Stimulated activated naive CD8-positive, alpha-beta T cell treated with anti-CD3 and anti-CD28 coated beads, Interleukin-15, Interleukin-2, amounts not matched to agents 100 ng/mL and 50 ng/mL, for 24 hours (primary cell): ENCODE data around the gene CLMN.
A peak's percentile ranks its signal among the peaks of the same experiment; 100 is the strongest.
"Not testable (repeated sequence)": the region's sequence is repeated elsewhere in the genome, so short reads cannot be mapped to it uniquely, and the experiment has no call there.

Source experiments
- H3K27ac Mint-ChIP-seq: one replicate; pipeline ENCODE4 v1.8.0; 2021; ENCODE audit warnings: mild to moderate bottlenecking, mixed read lengths
- H3K27me3 Mint-ChIP-seq: one replicate; pipeline ENCODE4 v1.8.0; 2021; ENCODE audit warnings: mixed read lengths
- H3K36me3 Mint-ChIP-seq: one replicate; pipeline ENCODE4 v1.8.0; 2021; ENCODE audit warnings: low read depth, mixed read lengths
- H3K4me1 Mint-ChIP-seq: one replicate; pipeline ENCODE4 v1.8.0; 2021; ENCODE audit warnings: low read depth, mixed read lengths
- H3K4me3 Mint-ChIP-seq: one replicate; pipeline ENCODE4 v1.8.0; 2021; ENCODE audit warnings: mild to moderate bottlenecking, mixed read lengths
- H3K9me3 Mint-ChIP-seq: one replicate; pipeline ENCODE4 v1.8.0; 2021; ENCODE audit warnings: mixed read lengths

The CLMN gene

GRCh38 chr14:95183532-95184412 lies 135.9 kb downstream of the CLMN start:
- Mint-ChIP-seq H3K9me3 (peaks cover 5% of the 10 kb centered on the region), H3K36me3 (peaks cover 4% of the 10 kb centered on the region), H3K4me3 (no peak overlapping the region), H3K27ac (no peak overlapping the region), H3K27me3 (peaks cover 27% of the 10 kb centered on the region), H3K4me1 (peaks cover 4% of the 10 kb centered on the region)

- H3K27ac Mint-ChIP-seq = no peak overlapping the region
- H3K4me3 Mint-ChIP-seq = no peak overlapping the region
- H3K36me3 Mint-ChIP-seq = peaks cover 4% of the 10 kb centered on the region
- H3K27me3 Mint-ChIP-seq = peaks cover 27% of the 10 kb centered on the region
- H3K9me3 Mint-ChIP-seq = peaks cover 2% of the 10 kb centered on the region
- H3K4me1 Mint-ChIP-seq = peaks cover 4% of the 10 kb centered on the region
These were observed 136.6 kb downstream of the CLMN start for GRCh38 chr14:95183082-95183481.

GRCh38 chr14:95182379-95182778 lies 137.3 kb downstream of the CLMN start:
- H3K36me3 Mint-ChIP-seq = peaks cover 4% of the 10 kb centered on the region
- H3K4me1 Mint-ChIP-seq = peaks cover 4% of the 10 kb centered on the region
- H3K27me3 Mint-ChIP-seq = peaks cover 27% of the 10 kb centered on the region
- no peaks in the 10 kb centered on the region for H3K9me3 Mint-ChIP-seq
- H3K27ac Mint-ChIP-seq = no peak overlapping the region
- H3K4me3 Mint-ChIP-seq = no peak overlapping the region

- Mint-ChIP-seq H3K4me3 (no peak overlapping the region), H3K4me1 (peaks cover 4% of the 10 kb centered on the region), H3K36me3 (peaks cover 4% of the 10 kb centered on the region), H3K27me3 (peaks cover 18% of the 10 kb centered on the region), H3K27ac (no peak overlapping the region), H3K9me3 (no peaks in the 10 kb centered on the region)
These were observed 138.6 kb downstream of the CLMN start for GRCh38 chr14:95180966-95181741.

- H3K36me3 Mint-ChIP-seq, H3K9me3 Mint-ChIP-seq, H3K4me3 Mint-ChIP-seq, H3K27ac Mint-ChIP-seq, H3K27me3 Mint-ChIP-seq, H3K4me1 Mint-ChIP-seq: not testable (repeated sequence)
These were observed 144.0 kb downstream of the CLMN start for GRCh38 chr14:95175670-95176069.

GRCh38 chr14:95174184-95174792 lies 145.4 kb downstream of the CLMN start:
- Mint-ChIP-seq H3K9me3 (no peaks in the 10 kb centered on the region), H3K4me1 (no peaks in the 10 kb centered on the region), H3K4me3 (no peak overlapping the region), H3K36me3 (no peaks in the 10 kb centered on the region), H3K27me3 (no peaks in the 10 kb centered on the region), H3K27ac (no peak overlapping the region)

GRCh38 chr14:95173518-95173917 lies 146.2 kb downstream of the CLMN start:
- no peaks in the 10 kb centered on the region for H3K27me3 Mint-ChIP-seq
- no peaks in the 10 kb centered on the region for H3K4me1 Mint-ChIP-seq
- no peak overlapping the region for H3K27ac Mint-ChIP-seq
- H3K4me3 Mint-ChIP-seq = no peak overlapping the region
- H3K36me3 Mint-ChIP-seq = no peaks in the 10 kb centered on the region
- H3K9me3 Mint-ChIP-seq = no peaks in the 10 kb centered on the region

- no peak overlapping the region for H3K27ac Mint-ChIP-seq
- H3K4me1 Mint-ChIP-seq = no peaks in the 10 kb centered on the region
- H3K9me3 Mint-ChIP-seq = peaks cover 5% of the 10 kb centered on the region
- no peak overlapping the region for H3K4me3 Mint-ChIP-seq
- H3K36me3 Mint-ChIP-seq = peaks cover 5% of the 10 kb centered on the region
- H3K27me3 Mint-ChIP-seq = no peaks in the 10 kb centered on the region
These were observed 152.5 kb downstream of the CLMN start for GRCh38 chr14:95167177-95167576.

GRCh38 chr14:95165517-95165916 lies 154.2 kb downstream of the CLMN start:
- H3K4me3 Mint-ChIP-seq = no peak overlapping the region
- H3K27ac Mint-ChIP-seq = no peak overlapping the region
- H3K36me3 Mint-ChIP-seq = peaks cover 5% of the 10 kb centered on the region
- H3K27me3 Mint-ChIP-seq = no peaks in the 10 kb centered on the region
- no peaks in the 10 kb centered on the region for H3K4me1 Mint-ChIP-seq
- peaks cover 5% of the 10 kb centered on the region for H3K9me3 Mint-ChIP-seq

- Mint-ChIP-seq H3K4me1 (no peaks in the 10 kb centered on the region), H3K9me3 (peaks cover 5% of the 10 kb centered on the region), H3K27me3 (no peaks in the 10 kb centered on the region), H3K27ac (no peak overlapping the region), H3K36me3 (peaks cover 5% of the 10 kb centered on the region), H3K4me3 (no peak overlapping the region)
These were observed 155.2 kb downstream of the CLMN start for GRCh38 chr14:95164506-95164905.

- Mint-ChIP-seq H3K27me3 (no peaks in the 10 kb centered on the region), H3K27ac (no peak overlapping the region)
These were observed 156.0 kb downstream of the CLMN start for GRCh38 chr14:95163666-95164065.

GRCh38 chr14:95163132-95163531 lies 156.6 kb downstream of the CLMN start:
- Mint-ChIP-seq H3K27me3 (no peaks in the 10 kb centered on the region), H3K36me3 (peaks cover 5% of the 10 kb centered on the region), H3K27ac (no peak overlapping the region)

More at GRCh38 chr14:95163666-95164065, 156.0 kb downstream of the CLMN start:
- no peaks in the 10 kb centered on the region for H3K4me1 Mint-ChIP-seq
- peaks cover 5% of the 10 kb centered on the region for H3K9me3 Mint-ChIP-seq
- peaks cover 5% of the 10 kb centered on the region for H3K36me3 Mint-ChIP-seq
- no peak overlapping the region for H3K4me3 Mint-ChIP-seq

GRCh38 chr14:95162641-95163040 lies 157.1 kb downstream of the CLMN start:
- Mint-ChIP-seq H3K36me3 (peaks cover 5% of the 10 kb centered on the region), H3K9me3 (peaks cover 5% of the 10 kb centered on the region), H3K4me3 (no peak overlapping the region), H3K27ac (no peak overlapping the region), H3K27me3 (no peaks in the 10 kb centered on the region), H3K4me1 (peaks cover 7% of the 10 kb centered on the region)

More at GRCh38 chr14:95163132-95163531, 156.6 kb downstream of the CLMN start:
- Mint-ChIP-seq H3K4me1 (peaks cover 3% of the 10 kb centered on the region), H3K4me3 (no peak overlapping the region), H3K9me3 (peaks cover 5% of the 10 kb centered on the region)

GRCh38 chr14:95157327-95158189 lies 162.2 kb downstream of the CLMN start, which contains the start of gene DICER1:
Gene DICER1, minus strand, starts transcription at chr14:95157529. Its CDS starts 24,071 bp downstream, at chr14:95133458.
- H3K4me1 Mint-ChIP-seq = peaks cover 41% of the 10 kb centered on the region
- H3K27me3 Mint-ChIP-seq = no peaks in the 10 kb centered on the region
- peak within 1 kb of the TSS; percentile 94 for H3K4me3 Mint-ChIP-seq
- no peaks in the 10 kb centered on the region for H3K9me3 Mint-ChIP-seq
- H3K36me3 Mint-ChIP-seq = peaks cover 17% of the 10 kb centered on the region
- H3K27ac Mint-ChIP-seq = peak within 1 kb of the TSS; percentile 98
